ENCODE results near the gene YAF2. TPM values are rescaled to one million over a fixed set of nuclear protein-coding genes. Genes with fewer than 3 reads are reported as not detected.

YAF2 gene
- total RNA-seq, 2 experiments from 2014 or later: 53.6 to 54.7 TPM

DNA sequence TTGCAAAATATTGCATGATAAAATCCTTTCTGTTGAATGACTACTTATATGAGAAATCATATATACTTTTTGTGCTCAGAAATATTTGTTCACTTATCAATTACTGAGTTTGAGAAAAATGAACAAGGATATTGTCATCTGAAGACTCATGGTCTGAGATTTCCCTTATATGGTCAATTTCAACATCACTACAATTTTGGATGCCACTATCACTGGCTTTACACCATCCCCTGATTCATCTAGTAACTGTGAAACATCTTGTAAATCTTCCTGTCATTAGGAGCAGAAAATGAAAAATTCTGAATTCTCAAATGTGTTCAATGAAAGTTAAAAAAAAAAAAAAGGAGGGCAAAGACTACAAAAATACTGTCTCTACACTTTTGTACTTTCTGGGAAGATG, 71.5 kb downstream of the YAF2 start:
- peaks cover 1% of the 10 kb centered on the region for H3K36me3 ChIP-seq (ENCODE audit: insufficient read depth, low read length)
- Mint-ChIP-seq H3K9me3 (no peaks in the 10 kb centered on the region), H3K27ac (no peak overlapping the region), H3K27me3 (no peaks in the 10 kb centered on the region), H3K4me1 (ENCODE audit: low read depth) (peaks cover 12% of the 10 kb centered on the region), H3K4me3 (no peak overlapping the region), H3K36me3 (ENCODE audit: low read depth) (peaks cover 22% of the 10 kb centered on the region)
- no peak for ATAC-seq (ENCODE audit: poor library complexity)
- H3K27me3 ChIP-seq (ENCODE audit: control insufficient read depth in 1 of 2, insufficient read depth in 2 of 2, low read length in 2 of 2): no peaks in the 10 kb centered on the region
- H3K4me1 ChIP-seq (ENCODE audit: insufficient read depth, low read length): no peaks in the 10 kb centered on the region
- TF ChIP-seq, protein P1, sequence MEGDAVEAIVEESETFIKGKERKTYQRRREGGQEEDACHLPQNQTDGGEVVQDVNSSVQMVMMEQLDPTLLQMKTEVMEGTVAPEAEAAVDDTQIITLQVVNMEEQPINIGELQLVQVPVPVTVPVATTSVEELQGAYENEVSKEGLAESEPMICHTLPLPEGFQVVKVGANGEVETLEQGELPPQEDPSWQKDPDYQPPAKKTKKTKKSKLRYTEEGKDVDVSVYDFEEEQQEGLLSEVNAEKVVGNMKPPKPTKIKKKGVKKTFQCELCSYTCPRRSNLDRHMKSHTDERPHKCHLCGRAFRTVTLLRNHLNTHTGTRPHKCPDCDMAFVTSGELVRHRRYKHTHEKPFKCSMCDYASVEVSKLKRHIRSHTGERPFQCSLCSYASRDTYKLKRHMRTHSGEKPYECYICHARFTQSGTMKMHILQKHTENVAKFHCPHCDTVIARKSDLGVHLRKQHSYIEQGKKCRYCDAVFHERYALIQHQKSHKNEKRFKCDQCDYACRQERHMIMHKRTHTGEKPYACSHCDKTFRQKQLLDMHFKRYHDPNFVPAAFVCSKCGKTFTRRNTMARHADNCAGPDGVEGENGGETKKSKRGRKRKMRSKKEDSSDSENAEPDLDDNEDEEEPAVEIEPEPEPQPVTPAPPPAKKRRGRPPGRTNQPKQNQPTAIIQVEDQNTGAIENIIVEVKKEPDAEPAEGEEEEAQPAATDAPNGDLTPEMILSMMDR (IDR thresholded peaks at IDR 0.05): no peak
- ChIA-PET CTCF (no interaction called here), POLR2A (no interaction called here)
- H3K27ac ChIP-seq (ENCODE audit: low read depth in 1 of 2, low read length in 2 of 2): no peak overlapping the region
- intact Hi-C loops (cut with DNase I, micrococcal nuclease): no loop called here
- no peak for DNase-seq
- no peak overlapping the region for H3K4me3 ChIP-seq (ENCODE audit: low read length)
- H3K9me3 ChIP-seq (ENCODE audit: control insufficient read depth in 1 of 2, insufficient read depth in 1 of 2, low read length in 2 of 2): no peaks in the 10 kb centered on the region

DNA sequence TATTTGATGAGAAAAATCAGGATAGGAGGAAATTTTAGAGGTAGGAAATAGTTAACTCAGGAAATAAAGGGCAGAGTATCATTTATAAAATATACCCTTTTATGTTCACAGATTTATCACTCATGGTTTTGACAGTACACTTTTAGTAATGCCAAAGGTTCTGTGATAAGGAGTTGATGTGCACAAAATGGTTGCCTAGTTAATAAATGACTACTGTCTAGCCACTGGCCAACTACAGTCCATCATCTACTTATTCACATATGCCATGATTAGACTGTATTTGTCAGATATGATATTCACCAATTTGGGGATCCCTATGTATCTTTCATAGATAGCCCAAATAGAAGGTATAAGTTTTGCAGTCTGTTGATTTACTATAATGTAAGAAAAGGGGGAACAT, 74.1 kb downstream of the YAF2 start:
- peaks cover 12% of the 10 kb centered on the region for H3K4me1 Mint-ChIP-seq (ENCODE audit: low read depth)
- Histone ChIP-seq H3K36me3 (ENCODE audit: insufficient read depth, low read length) (peaks cover 18% of the 10 kb centered on the region), H3K9me3 (ENCODE audit: control insufficient read depth in 1 of 2, insufficient read depth in 1 of 2, low read length in 2 of 2) (no peaks in the 10 kb centered on the region), H3K27ac (ENCODE audit: low read depth in 1 of 2, low read length in 2 of 2) (no peak overlapping the region), H3K27me3 (ENCODE audit: control insufficient read depth in 1 of 2, insufficient read depth in 2 of 2, low read length in 2 of 2) (no peaks in the 10 kb centered on the region), H3K4me1 (ENCODE audit: insufficient read depth, low read length) (no peaks in the 10 kb centered on the region), H3K4me3 (ENCODE audit: low read length) (no peak overlapping the region)
- peaks cover 25% of the 10 kb centered on the region for H3K36me3 Mint-ChIP-seq (ENCODE audit: low read depth)
- ChIA-PET CTCF (no interaction called here), POLR2A (no interaction called here)
- no peak for DNase-seq
- ATAC-seq (ENCODE audit: poor library complexity): no peak
- H3K27me3 Mint-ChIP-seq: no peaks in the 10 kb centered on the region
- H3K4me3 Mint-ChIP-seq: no peak overlapping the region
- no peaks in the 10 kb centered on the region for H3K9me3 Mint-ChIP-seq
- TF ChIP-seq, protein P1 (IDR thresholded peaks at IDR 0.05): no peak
- intact Hi-C loops (cut with DNase I, micrococcal nuclease): no loop called here
- H3K27ac Mint-ChIP-seq: peak overlapping the region; percentile 49

DNA sequence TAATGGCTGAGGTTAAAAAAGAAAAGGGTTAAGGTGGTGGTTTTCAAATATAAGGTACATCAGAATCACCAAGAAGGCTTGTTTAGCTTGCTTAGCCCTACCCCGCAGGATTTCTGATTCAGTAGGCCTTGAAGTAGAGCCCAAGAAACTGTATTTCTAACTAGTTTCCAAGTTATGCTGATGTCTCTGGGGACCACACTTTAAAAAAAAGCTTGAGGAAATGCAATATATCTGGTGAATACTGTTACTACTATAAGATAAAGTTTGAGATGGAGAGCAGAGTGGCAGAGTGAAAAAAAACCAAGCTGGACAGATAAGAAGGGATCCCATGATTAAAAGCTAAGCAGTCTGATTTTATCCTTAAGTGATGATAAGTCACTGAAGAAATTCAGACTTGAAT, 75.1 kb downstream of the YAF2 start:
- Mint-ChIP-seq H3K4me3 (no peak overlapping the region), H3K36me3 (ENCODE audit: low read depth) (peaks cover 23% of the 10 kb centered on the region), H3K9me3 (no peaks in the 10 kb centered on the region), H3K27ac (peak overlapping the region; percentile 49), H3K27me3 (no peaks in the 10 kb centered on the region), H3K4me1 (ENCODE audit: low read depth) (peaks cover 12% of the 10 kb centered on the region)
- H3K27ac ChIP-seq (ENCODE audit: low read depth in 1 of 2, low read length in 2 of 2): no peak overlapping the region
- intact Hi-C loops (cut with DNase I, micrococcal nuclease): no loop called here
- H3K4me3 ChIP-seq (ENCODE audit: low read length): no peak overlapping the region
- DNase-seq (no peak), ATAC-seq (ENCODE audit: poor library complexity) (no peak)
- CTCF ChIA-PET: interaction anchor here (1.0 kb wide), 1 partner anchor 56 kb away, joined by 3 read pairs; no protein-coding TSS in a partner anchor
- no peaks in the 10 kb centered on the region for H3K27me3 ChIP-seq (ENCODE audit: control insufficient read depth in 1 of 2, insufficient read depth in 2 of 2, low read length in 2 of 2)
- TF ChIP-seq, protein P1 (IDR thresholded peaks at IDR 0.05): no peak
- H3K9me3 ChIP-seq (ENCODE audit: control insufficient read depth in 1 of 2, insufficient read depth in 1 of 2, low read length in 2 of 2): no peaks in the 10 kb centered on the region
- POLR2A ChIA-PET: no interaction called here
- no peaks in the 10 kb centered on the region for H3K4me1 ChIP-seq (ENCODE audit: insufficient read depth, low read length)
- H3K36me3 ChIP-seq (ENCODE audit: insufficient read depth, low read length): peaks cover 18% of the 10 kb centered on the region

Data from CD4-positive, alpha-beta T cell (primary cell).